ENCODE results near the gene VNN1.
A peak's percentile ranks its signal among the peaks of the same experiment; 100 is the strongest.

Gene VNN1, protein sequence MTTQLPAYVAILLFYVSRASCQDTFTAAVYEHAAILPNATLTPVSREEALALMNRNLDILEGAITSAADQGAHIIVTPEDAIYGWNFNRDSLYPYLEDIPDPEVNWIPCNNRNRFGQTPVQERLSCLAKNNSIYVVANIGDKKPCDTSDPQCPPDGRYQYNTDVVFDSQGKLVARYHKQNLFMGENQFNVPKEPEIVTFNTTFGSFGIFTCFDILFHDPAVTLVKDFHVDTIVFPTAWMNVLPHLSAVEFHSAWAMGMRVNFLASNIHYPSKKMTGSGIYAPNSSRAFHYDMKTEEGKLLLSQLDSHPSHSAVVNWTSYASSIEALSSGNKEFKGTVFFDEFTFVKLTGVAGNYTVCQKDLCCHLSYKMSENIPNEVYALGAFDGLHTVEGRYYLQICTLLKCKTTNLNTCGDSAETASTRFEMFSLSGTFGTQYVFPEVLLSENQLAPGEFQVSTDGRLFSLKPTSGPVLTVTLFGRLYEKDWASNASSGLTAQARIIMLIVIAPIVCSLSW

DNA sequence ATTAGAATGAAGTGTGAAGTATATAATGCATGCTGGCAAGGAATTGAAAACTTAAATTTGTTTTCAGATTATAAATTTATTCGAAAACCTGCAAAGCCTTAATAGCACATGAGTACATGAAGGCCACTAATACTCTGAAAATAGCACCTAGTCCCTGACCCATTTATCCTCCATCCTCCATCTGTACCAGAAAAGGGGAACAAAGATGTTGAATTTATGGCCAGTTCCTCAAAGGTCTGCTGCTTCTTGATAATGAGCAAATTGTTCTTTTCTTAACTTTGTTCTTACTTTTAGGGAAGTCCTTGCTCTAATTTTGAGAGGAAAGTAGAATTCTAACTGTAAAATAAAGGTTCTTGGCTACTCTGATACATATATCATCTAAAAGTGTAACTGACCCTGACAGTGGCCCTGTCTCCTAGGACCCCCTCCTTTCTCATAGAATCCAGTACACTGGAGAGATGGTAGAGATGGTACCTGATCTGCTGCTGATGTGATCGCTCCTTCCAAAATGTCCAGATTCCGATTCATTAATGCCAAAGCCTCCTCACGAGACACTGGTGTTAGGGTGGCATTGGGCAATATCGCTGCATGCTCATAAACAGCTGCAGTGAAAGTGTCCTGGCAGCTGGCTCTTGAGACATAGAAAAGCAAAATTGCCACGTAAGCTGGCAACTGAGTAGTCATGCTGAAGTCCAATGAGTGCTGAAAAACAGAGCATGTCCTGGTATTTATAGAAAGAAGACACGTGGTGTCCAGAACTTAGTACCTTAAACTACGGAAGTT is at the start of gene VNN1:
Gene VNN1 (minus strand): TSS at position 704 of the 783 bp plus-strand sequence. CDS start 20 bp downstream, at position 684.
- DNase-seq (ENCODE audit: low spot score): no peak
- TF ChIP-seq CTCF (IDR thresholded peaks at IDR 0.05; ENCODE audit: extremely low read depth, missing control alignments): no peak

DNA sequence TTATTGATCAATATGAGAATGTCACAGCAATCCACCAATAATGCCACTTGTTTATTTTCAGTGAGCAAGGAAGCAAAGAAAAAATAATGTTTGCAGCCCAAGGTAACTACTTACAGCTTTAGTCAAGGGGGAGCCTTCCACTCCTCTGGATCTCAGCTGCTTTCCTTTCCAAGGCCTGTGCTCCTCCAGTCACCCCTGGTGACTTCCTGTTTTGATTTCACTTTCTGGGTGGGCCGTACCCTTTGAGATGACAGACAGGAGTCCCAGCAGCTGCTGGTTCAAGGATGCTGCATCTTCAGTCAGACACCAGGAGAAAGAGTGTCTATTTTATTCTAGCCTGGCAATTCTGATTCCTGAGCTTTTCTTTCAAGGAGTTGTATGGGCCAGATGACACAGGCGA is 49.4 kb upstream of the VNN1 start:
- peak; percentile 63 for DNase-seq (ENCODE audit: low spot score)
- no peak for TF ChIP-seq CTCF (IDR thresholded peaks at IDR 0.05; ENCODE audit: extremely low read depth, missing control alignments)

DNA sequence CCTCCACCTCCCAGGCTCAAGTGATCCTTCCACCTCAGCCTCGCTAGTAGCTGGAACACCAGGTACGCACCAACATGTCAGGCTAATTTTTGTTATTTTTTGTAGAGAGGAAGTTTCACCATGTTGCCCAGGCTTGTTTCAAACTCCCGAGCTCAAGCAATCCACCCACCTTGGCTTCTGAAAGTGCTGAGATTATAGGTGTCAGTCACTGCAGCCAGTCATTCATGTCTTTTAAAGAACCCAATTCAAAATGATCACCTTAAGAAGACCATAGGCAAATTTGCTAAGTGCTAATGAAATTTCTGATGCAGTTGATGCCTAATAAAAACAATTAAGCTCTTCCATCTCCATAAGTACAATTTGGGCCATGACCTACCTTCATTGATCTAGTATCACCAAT is 46.4 kb upstream of the VNN1 start:
- no peak for DNase-seq (ENCODE audit: low spot score)
- TF ChIP-seq CTCF (IDR thresholded peaks at IDR 0.05; ENCODE audit: extremely low read depth, missing control alignments): no peak

DNA sequence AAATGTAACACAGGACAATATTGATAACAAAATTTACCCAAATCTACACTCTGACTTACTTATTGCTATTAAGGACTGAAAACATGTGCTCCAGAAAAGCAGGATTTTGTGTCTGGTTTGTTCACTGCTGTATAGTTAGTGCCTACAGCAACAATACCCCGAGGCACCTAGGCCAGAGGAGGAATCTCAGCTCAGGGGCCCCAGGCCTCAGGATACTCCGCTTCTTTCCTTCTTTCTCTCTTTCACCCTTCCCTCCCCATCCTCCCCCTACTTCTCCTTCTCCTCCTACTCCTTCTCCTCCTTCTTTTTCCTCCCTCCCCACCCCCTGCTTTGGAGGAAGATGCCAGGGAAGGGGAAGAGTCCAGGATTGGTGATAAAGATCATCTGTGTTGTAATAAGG is 44.8 kb upstream of the VNN1 start:
- no peak for TF ChIP-seq CTCF (IDR thresholded peaks at IDR 0.05; ENCODE audit: extremely low read depth, missing control alignments)
- no peak for DNase-seq (ENCODE audit: low spot score)

DNA sequence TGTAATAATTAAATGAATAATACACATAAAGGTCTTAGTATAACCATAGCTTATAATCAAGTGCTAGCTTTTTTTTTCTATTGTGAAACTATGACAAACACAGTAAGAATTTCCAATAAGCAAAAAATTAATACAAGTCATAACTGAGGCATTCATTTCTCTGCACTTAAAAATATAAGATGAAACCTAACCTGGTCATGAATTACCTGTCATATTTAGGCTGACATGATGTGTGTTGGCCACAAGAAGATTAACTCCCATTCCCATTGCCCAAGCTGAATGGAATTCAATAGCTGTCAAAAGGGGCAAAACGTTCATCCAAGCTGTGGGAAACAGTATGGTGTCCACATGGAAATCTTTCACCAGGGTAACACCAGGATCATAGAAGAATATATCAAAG is 38.4 kb upstream of the VNN1 start:
- no peak for TF ChIP-seq CTCF (IDR thresholded peaks at IDR 0.05; ENCODE audit: extremely low read depth, missing control alignments)
- no peak for DNase-seq (ENCODE audit: low spot score)

- no peak for DNase-seq (ENCODE audit: low spot score)
- no peak for TF ChIP-seq CTCF (IDR thresholded peaks at IDR 0.05; ENCODE audit: extremely low read depth, missing control alignments)
Observed at GRCh38 chr6:132751828-132752227, 38.0 kb upstream of the VNN1 start.

DNA sequence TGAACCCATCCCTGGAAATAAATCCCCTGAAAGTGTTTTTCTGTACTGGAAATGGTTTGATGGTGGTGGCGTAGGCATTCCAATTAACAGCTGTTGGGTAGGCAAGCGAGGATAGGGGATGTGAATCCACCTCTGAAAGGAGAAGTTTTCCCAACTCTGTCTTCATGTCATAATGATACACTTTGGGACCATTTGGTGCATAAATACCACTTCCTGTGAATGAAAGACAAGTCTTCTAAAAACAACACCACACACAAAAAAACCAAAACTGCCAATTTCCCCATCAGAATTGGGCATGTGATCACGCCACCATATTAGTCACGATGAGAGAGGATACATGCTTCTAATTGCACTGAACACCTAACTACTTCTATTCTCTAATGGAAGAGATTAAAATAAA is 37.5 kb upstream of the VNN1 start:
- DNase-seq (ENCODE audit: low spot score): no peak
- no peak for TF ChIP-seq CTCF (IDR thresholded peaks at IDR 0.05; ENCODE audit: extremely low read depth, missing control alignments)
